GM12878 (cell line): ENCODE results near the gene TKFC. TPM values are rescaled to one million over a fixed set of nuclear protein-coding genes. Genes with fewer than 3 reads are reported as not detected.
A peak's percentile ranks its signal among the peaks of the same experiment; 100 is the strongest.

Experiments used
- ATAC-seq: fragments of 200-7000 bp; cut with Tn5 transposase; 3 replicates; pipeline ENCODE4 v1.9.1; 2020; ENCODE audit warnings: mild to moderate bottlenecking, moderate library complexity
- Bru-seq: library from RNA; stranded (reverse); fragments of 400-500 nt; gene quantifications from one replicate; lab custom pipeline; 2021; lab: Mats Ljungman, UMichigan
- BruChase-seq, 2 experiments: library from RNA; stranded (reverse); fragments of 400-500 nt; gene quantifications; one replicate each; lab custom pipeline; 2021; lab: Mats Ljungman, UMichigan
- BruUV-seq: library from RNA; stranded (reverse); fragments of 400-500 nt; replicated peaks from 2 replicates; lab custom pipeline; 2021; lab: Mats Ljungman, UMichigan
- CTCF ChIA-PET: fragments of 300-600 bp; sonication (Branson Sonifier 250); formaldehyde crosslinking; extraction: SDS; loops from one replicate; lab custom pipeline; 2021; ENCODE audit warnings: inconsistent platforms; lab: Yijun Ruan, JAX
- POLR2A ChIA-PET: fragments of 350-600 bp; formaldehyde crosslinking; extraction: SDS; loops from one replicate; lab custom pipeline; 2021; ENCODE audit warnings: inconsistent platforms; lab: Charles Lee
- RAD21 ChIA-PET: fragments of 300-600 bp; sonication (Branson Sonifier 250); formaldehyde crosslinking; loops from one replicate; lab custom pipeline; 2023; ENCODE audit warnings: antibody characterized with exemption; ENCODE audit not compliant: unreplicated experiment; lab: Charles Lee
- SMC1A ChIA-PET: fragments of 300-600 bp; sonication (Branson Sonifier 250); formaldehyde crosslinking; loops from one replicate; lab custom pipeline; 2023; ENCODE audit not compliant: unreplicated experiment, uncharacterized antibody; lab: Charles Lee
- DNase-seq: peaks from one replicate; pipeline ENCODE4 v3.0.0-alpha.2; 2011; ENCODE audit warnings: low read depth, low spot score
- FAIRE-seq: peaks from 3 replicates; lab custom pipeline; 2011; peaks lifted over from hg19 to GRCh38; lab: Jason Lieb, UNC
- H2AFZ ChIP-seq: 2 replicates; pipeline ENCODE4 v1.6.0; 2011; ENCODE audit warnings: low read depth, low read length, control low read depth; ENCODE audit not compliant: control insufficient read depth
- H3K27ac ChIP-seq: 2 replicates; pipeline ENCODE4 v1.5.1; 2011; ENCODE audit warnings: control low read depth; ENCODE audit not compliant: control insufficient read depth, insufficient read depth
- H3K27me3 ChIP-seq, 2 experiments: replicated peaks in 1 of 2; 2 replicates each; pipeline versions ENCODE4 v1.6.0 to v1.6.1; 2011; ENCODE audit warnings: low read length in 1 of 2; ENCODE audit not compliant: control insufficient read depth in 2 of 2, insufficient read depth in 2 of 2
- H3K36me3 ChIP-seq, 2 experiments: 2 replicates each; pipeline ENCODE4 v1.5.1; 2011; ENCODE audit warnings: low read length in 1 of 2; ENCODE audit not compliant: control insufficient read depth in 2 of 2, insufficient read depth in 2 of 2
- H3K4me1 ChIP-seq: 2 replicates; pipeline ENCODE4 v1.6.1; 2011; ENCODE audit warnings: mild to moderate bottlenecking, low read length, moderate library complexity, mixed read lengths; ENCODE audit not compliant: control insufficient read depth, insufficient read depth
- H3K4me2 ChIP-seq: 2 replicates; pipeline ENCODE4 v1.6.0; 2011; ENCODE audit warnings: control low read depth; ENCODE audit not compliant: control insufficient read depth, insufficient read depth
- H3K4me3 ChIP-seq: fragments of 200-600 bp; sonication (generic); 2 replicates; pipeline ENCODE4 v1.5.1; 2016
- H3K79me2 ChIP-seq: 2 replicates; pipeline ENCODE4 v1.6.0; 2011; ENCODE audit warnings: low read length; ENCODE audit not compliant: control insufficient read depth, insufficient read depth
- H3K9ac ChIP-seq: 2 replicates; pipeline ENCODE4 v1.8.0; 2011; ENCODE audit warnings: low read length, control low read depth, mixed read lengths; ENCODE audit not compliant: control insufficient read depth, insufficient read depth
- H3K9me3 ChIP-seq: replicated peaks from 3 replicates; pipeline ENCODE4 v1.5.1; 2011; ENCODE audit warnings: mild to moderate bottlenecking, low read length; ENCODE audit not compliant: control insufficient read depth, insufficient read depth
- H4K20me1 ChIP-seq: 2 replicates; pipeline ENCODE4 v1.6.0; 2011; ENCODE audit not compliant: control insufficient read depth, insufficient read depth
- BRCA1 ChIP-seq: IDR thresholded peaks from 2 replicates; pipeline ENCODE4 v1.6.1; 2011; ENCODE audit warnings: low read depth, low read length, improper control_type of control experiment
- CHD1 ChIP-seq: IDR thresholded peaks from 2 replicates; pipeline ENCODE4 v1.6.1; 2012; ENCODE audit warnings: low read depth, low read length, improper control_type of control experiment
- CHD2 ChIP-seq: IDR thresholded peaks from 2 replicates; pipeline ENCODE4 v1.6.1; 2011; ENCODE audit warnings: low read depth, low read length, improper control_type of control experiment, borderline replicate concordance
- CREB1 ChIP-seq: IDR thresholded peaks from 2 replicates; pipeline ENCODE4 v1.6.1; 2012; ENCODE audit warnings: low read depth, mild to moderate bottlenecking, inconsistent platforms
- HDAC6 ChIP-seq: fragments of 200-600 bp; sonication (generic); IDR thresholded peaks from one replicate; pipeline ENCODE4 v1.8.0; 2017; ENCODE audit warnings: antibody characterized with exemption; ENCODE audit not compliant: unreplicated experiment
- IKZF1 ChIP-seq: fragments of 450-650 bp; conservative IDR thresholded peaks from 2 replicates; pipeline ENCODE4 v1.6.1; 2017; ENCODE audit warnings: antibody characterized with exemption, mild to moderate bottlenecking
- SRF ChIP-seq, 2 experiments: IDR thresholded peaks; 2 replicates each; pipeline ENCODE4 v1.6.1; 2011; ENCODE audit warnings: low read depth in 2 of 2, low read length in 2 of 2, mild to moderate bottlenecking in 1 of 2, moderate library complexity in 1 of 2
- ZBTB40 ChIP-seq: fragments of 450-650 bp; IDR thresholded peaks from 2 replicates; pipeline ENCODE4 v1.6.1; 2016; ENCODE audit warnings: mild to moderate bottlenecking, moderate library complexity, borderline replicate concordance
- ZNF207 ChIP-seq: fragments of 450-650 bp; IDR thresholded peaks from 2 replicates; pipeline ENCODE4 v1.6.1; 2014; ENCODE audit warnings: antibody characterized with exemption, mild to moderate bottlenecking, borderline replicate concordance
- WGBS: methylation state at CpG from one replicate; pipeline ENCODE4 v1.1.6; 2016; ENCODE audit warnings: low lambda C conversion rate; ENCODE audit not compliant: insufficient replicate concordance, insufficient coverage; ENCODE audit errors: missing lambda C conversion rate; 5-methylcytosine and 5-hydroxymethylcytosine counted together
- in situ Hi-C: fragments of 300-500 bp; cut with MboI; formaldehyde crosslinking; loops from 9 replicates; pipeline ENCODE4 v1.14.3; 2018; ENCODE audit warnings: mixed read lengths
- intact Hi-C: fragments of 100-400 bp; cut with micrococcal nuclease; formaldehyde crosslinking; loops from one replicate; pipeline ENCODE4 v1.14.2; 2022; ENCODE audit not compliant: unreplicated experiment
- long read RNA-seq, 2 experiments: library from polyadenylated mRNA; unstranded; transcript quantifications; one replicate each; pipeline ENCODE4 v2.0.0, GENCODE V29; 2019 to 2020
- polyA minus RNA-seq, 3 experiments: library from RNA; depleted of rRNA, polyadenylated mRNA; stranded (reverse); fragments of >200 nt; gene quantifications; 2 replicates each; pipeline ENCODE4 v1.2.3, GENCODE V29; 2011
- polyA plus RNA-seq, 11 experiments: library from polyadenylated mRNA; depleted of rRNA in 4 of 11; unstranded in 6 of 11; stranded (reverse) in 5 of 11; fragments of >200 nt; fragmentation: Nextera tagmentation in 4 of 11; fragmentation: Illumina TruSeq in 1 of 11; extraction: Ambion mirVana in 4 of 11; extraction: Trizol in 1 of 11; gene quantifications; 1 replicate in 1 of 11; 2 replicates in 10 of 11; pipeline versions ENCODE4 v1.2.1 to v1.2.3, GENCODE V29; 2011 to 2016; ENCODE audit warnings: inconsistent platforms in 2 of 11, missing spikeins in 2 of 11, low read depth in 1 of 11
- total RNA-seq, 4 experiments: library from RNA; depleted of rRNA in 3 of 4; stranded (reverse); fragments of >200 nt in 3 of 4; fragmentation: Illumina TruSeq in 1 of 4; extraction: Trizol in 1 of 4; gene quantifications; 2 replicates each; pipeline versions ENCODE4 v1.2.1 to v1.2.3, GENCODE V29; 2013 to 2021

The TKFC gene
- 101 and 112 TPM in 2 replicates for total RNA-seq (2013; cell fraction: nucleolus; rRNA removed)
- total RNA-seq (2014; rRNA removed), result 58.2 and 69.7 TPM in 2 replicates
- total RNA-seq (2014; rRNA removed; fragmentation: Illumina TruSeq; extraction: Trizol), result 25.0 and 25.1 TPM in 2 replicates
- 92.5 and 97.8 TPM in 2 replicates for total RNA-seq (2021)
- polyA plus RNA-seq (2011; ENCODE audit: low read depth), result 27.2 TPM
- polyA plus RNA-seq (2011; rRNA removed), result 22.4 and 48.3 TPM in 2 replicates
- 54.6 and 62.4 TPM in 2 replicates for polyA plus RNA-seq (2011; cell fraction: cytosol; rRNA removed)
- 281 and 291 TPM in 2 replicates for polyA plus RNA-seq (2011; cell fraction: nucleus; rRNA removed)
- 57.6 and 69.4 TPM in 2 replicates for polyA plus RNA-seq (2012)
- polyA plus RNA-seq (2014; fragmentation: Illumina TruSeq; extraction: Trizol), result 11.3 and 39.9 TPM in 2 replicates
- 1 to 10 TPM; 2.4 to 5.5 TPM for polyA plus RNA-seq (2014; fragmentation: Nextera tagmentation; extraction: Ambion mirVana)
- polyA plus RNA-seq (2014; rRNA removed), result 72.8 and 82.6 TPM in 2 replicates
- polyA plus RNA-seq (2016; fragmentation: Nextera tagmentation; extraction: Ambion mirVana), result 100 to 1,000 TPM; 103 to 113 TPM
- polyA minus RNA-seq (2011; rRNA and poly(A)+ RNA removed), result 42.3 and 56.3 TPM in 2 replicates
- polyA minus RNA-seq (2011; cell fraction: cytosol; rRNA and poly(A)+ RNA removed), result 19.9 and 30.9 TPM in 2 replicates
- polyA minus RNA-seq (2011; cell fraction: nucleus; rRNA and poly(A)+ RNA removed), result 50.2 and 67.3 TPM in 2 replicates
- Bru-seq, nascent RNA, result percentile 62 among the genes with signal in this experiment
- percentile 61 among the genes with signal in this experiment for BruChase-seq, experiment 1, labeled RNA remaining after a 6-hour chase
- BruChase-seq, experiment 2, labeled RNA remaining after a 2-hour chase, result percentile 56 among the genes with signal in this experiment
- long read RNA-seq, experiment 1, full-length matches to known transcripts, result 20 of 37 reads
- long read RNA-seq, experiment 1, partial matches to known transcripts, result 4 of 37 reads
- long read RNA-seq, experiment 1, other reads (novel, unspliced or antisense), result 13 of 37 reads
- long read RNA-seq, experiment 2, full-length matches to known transcripts, result 6 of 13 reads
- long read RNA-seq, experiment 2, partial matches to known transcripts, result 4 of 13 reads
- long read RNA-seq, experiment 2, other reads (novel, unspliced or antisense), result 3 of 13 reads

GRCh38 chr11:61332797-61333549 lies at the start of gene TKFC, which contains the start of gene DDB1:
TSS of gene TKFC (plus strand) at chr11:61333228. CDS start at chr11:61334729, 1,501 bp downstream.
TSS of gene DDB1 (minus strand) at chr11:61333105. CDS start at chr11:61332968, 137 bp downstream.
- Histone ChIP-seq H2AFZ (peak within 1 kb of the TSS; percentile 83), H3K9me3 (no peaks in the 10 kb centered on the region), H3K4me3 (peak within 1 kb of the TSS; percentile 90), H4K20me1 (no peaks in the 10 kb centered on the region; the same call in 1 of the 2 replicates), H3K9ac (peak within 1 kb of the TSS; percentile 99), H3K27ac (peak within 1 kb of the TSS; percentile 92), H3K79me2 (peaks cover 58% of the 10 kb centered on the region), H3K27me3 (no peaks in the 10 kb centered on the region), H3K4me1 (peaks cover 20% of the 10 kb centered on the region), H3K4me2 (peak within 1 kb of the TSS; percentile 83), H3K36me3 (peaks cover 2 to 7% of the 10 kb centered on the region in 2 experiments; a peak in 3 of 4 replicates)
- in situ Hi-C loops (no loop called here), intact Hi-C loops (loop anchor here (1.0 to 10.0 kb wide), 3 partner anchors 29 to 104 kb away; partner anchors contain the start of gene TMEM138)
- FAIRE-seq, result no peak
- ChIA-PET SMC1A (interaction anchor here (0.8 to 8.1 kb wide), 10 partner anchors 25 to 501 kb away, joined by 3 to 414 read pairs (median 5); partner anchors contain the start of genes CPSF7, CYB561A3, SDHAF2 and TMEM138), POLR2A (interaction anchor here (1.0 to 5.9 kb wide), 7 partner anchors 24 to 96 kb away, joined by 3 to 86 read pairs (median 16); partner anchors contain the start of genes CPSF7, CYB561A3, SDHAF2 and TMEM138), RAD21 (interaction anchor here (1.5 to 6.5 kb wide), 4 partner anchors 26 to 59 kb away, joined by 4 to 424 read pairs (median 130); partner anchors contain the start of genes CYB561A3, TMEM138 and TMEM216), CTCF (interaction anchor here (0.8 to 10.2 kb wide), 10 partner anchors 8 to 292 kb away, joined by 3 to 729 read pairs (median 8); partner anchors contain the start of genes CYB561A3, TMEM138 and TMEM216)
- DNase-seq, result peak; percentile 64
- ATAC-seq, result peak; percentile 94
- no TSS peak for BruUV-seq
- under 1% methylated on average over 71 of the region's 81 CpGs for WGBS
- TF ChIP-seq CHD1 (0 out of 2 replicates have a peak, but pooled peaks have one; percentile 38), ZBTB40 (no peak), IKZF1 (peak; percentile 96), HDAC6 (peak; percentile 48), SRF (IDR thresholded peaks at IDR 0.05; ENCODE audit: low read depth in 2 of 2, low read length in 2 of 2) (peak in 1 of 2 experiments; percentile 19; a peak in 1 of 4 replicates), CREB1 (peak; percentile 78), BRCA1 (0 out of 2 replicates have a peak, but pooled peaks have one; percentile 17), CHD2 (peak; percentile 50; the same call in 1 of the 2 replicates), ZNF207 (no peak; the same call in none of the 2 replicates)
